ENCODE results near the gene OTUB2. TPM values are rescaled to one million over a fixed set of nuclear protein-coding genes. Genes with fewer than 3 reads are reported as not detected.

Gene OTUB2
- total RNA-seq, 1 donor from 2014 or later = 0.40 TPM

GRCh38 chr14:93996130-93996695 is 29.9 kb upstream of the OTUB2 start:
- DNase-seq (ENCODE audit: low read depth in 2 of 2) = no peak

- DNase-seq (ENCODE audit: low read depth in 2 of 2) = no peak
Measured at GRCh38 chr14:93997082-93997481, 29.1 kb upstream of the OTUB2 start, which contains the start of gene CCDC197. TSS of gene CCDC197 (plus strand) at chr14:93997301. CDS start at chr14:93998132, 831 bp downstream.

GRCh38 chr14:93997916-93998870 is 27.9 kb upstream of the OTUB2 start:
- no peak for DNase-seq (ENCODE audit: low read depth in 2 of 2)

- DNase-seq (ENCODE audit: low read depth in 2 of 2) = no peak
Measured at GRCh38 chr14:93998871-93999403, 27.2 kb upstream of the OTUB2 start.

GRCh38 chr14:93999573-93999972 is 26.6 kb upstream of the OTUB2 start:
- no peak for DNase-seq (ENCODE audit: low read depth in 2 of 2)

GRCh38 chr14:94000267-94000666 is 25.9 kb upstream of the OTUB2 start:
- no peak for DNase-seq (ENCODE audit: low read depth in 2 of 2)

GRCh38 chr14:94001016-94001415 is 25.1 kb upstream of the OTUB2 start:
- no peak for DNase-seq (ENCODE audit: low read depth in 2 of 2)

GRCh38 chr14:94001501-94002396 is 24.4 kb upstream of the OTUB2 start:
- peak; percentile 69 to 77 for DNase-seq (ENCODE audit: low read depth in 2 of 2)

- DNase-seq (ENCODE audit: low read depth in 2 of 2) = no peak
Measured at GRCh38 chr14:94003397-94003796, 22.7 kb upstream of the OTUB2 start.

- no peak for DNase-seq (ENCODE audit: low read depth in 2 of 2)
Measured at GRCh38 chr14:94004015-94004414, 22.1 kb upstream of the OTUB2 start.

- peak in 1 of 2 donors; percentile 21 for DNase-seq (ENCODE audit: low read depth in 2 of 2)
Measured at GRCh38 chr14:94005324-94006073, 20.6 kb upstream of the OTUB2 start.

- DNase-seq (ENCODE audit: low read depth in 2 of 2) = no peak
Measured at GRCh38 chr14:94008234-94008633, 17.9 kb upstream of the OTUB2 start.

- DNase-seq (ENCODE audit: low read depth in 2 of 2) = no peak
Measured at GRCh38 chr14:94009767-94010166, 16.4 kb upstream of the OTUB2 start.

- DNase-seq (ENCODE audit: low read depth in 2 of 2) = no peak
Measured at GRCh38 chr14:94010625-94011024, 15.5 kb upstream of the OTUB2 start.

- DNase-seq (ENCODE audit: low read depth in 2 of 2) = no peak
Measured at GRCh38 chr14:94011795-94012194, 14.3 kb upstream of the OTUB2 start.

GRCh38 chr14:94014382-94014781 is 11.8 kb upstream of the OTUB2 start:
- no peak for DNase-seq (ENCODE audit: low read depth in 2 of 2)

GRCh38 chr14:94015223-94015622 is 10.9 kb upstream of the OTUB2 start:
- DNase-seq (ENCODE audit: low read depth in 2 of 2) = no peak

- DNase-seq (ENCODE audit: low read depth in 2 of 2) = no peak
Measured at GRCh38 chr14:94016446-94016976, 9.6 kb upstream of the OTUB2 start.

GRCh38 chr14:94018308-94018707 is 7.8 kb upstream of the OTUB2 start:
- no peak for DNase-seq (ENCODE audit: low read depth in 2 of 2)

- no peak for DNase-seq (ENCODE audit: low read depth in 2 of 2)
Measured at GRCh38 chr14:94019329-94019728, 6.8 kb upstream of the OTUB2 start.

GRCh38 chr14:94020267-94020666 is 5.9 kb upstream of the OTUB2 start:
- no peak for DNase-seq (ENCODE audit: low read depth in 2 of 2)

Measured in lung microvascular endothelial cell (primary cell).